Thyroid gland (tissue), 4 donors: ENCODE data around the gene GRB7.

ENCODE experiments used
- POLR2A ChIP-seq, 2 donors: fragments of 450-650 bp; IDR thresholded peaks; one replicate each; pipeline ENCODE4 v1.6.1; 2017; ENCODE audit warnings: antibody characterized with exemption in 2 of 2, mild to moderate bottlenecking in 2 of 2, moderate library complexity in 1 of 2
- TF ChIP-seq, protein P1 (sequence below), 6 experiments: fragments of 200-600 bp in 3 of 6; fragments of 450-650 bp in 3 of 6; sonication (generic) in 3 of 6; IDR thresholded peaks; one replicate each; pipeline ENCODE4 v1.5.1; 2016 to 2019; ENCODE audit warnings: antibody characterized with exemption in 6 of 6, mild to moderate bottlenecking in 2 of 6, inconsistent platforms in 1 of 6, moderate library complexity in 1 of 6

- TF ChIP-seq, protein P1, sequence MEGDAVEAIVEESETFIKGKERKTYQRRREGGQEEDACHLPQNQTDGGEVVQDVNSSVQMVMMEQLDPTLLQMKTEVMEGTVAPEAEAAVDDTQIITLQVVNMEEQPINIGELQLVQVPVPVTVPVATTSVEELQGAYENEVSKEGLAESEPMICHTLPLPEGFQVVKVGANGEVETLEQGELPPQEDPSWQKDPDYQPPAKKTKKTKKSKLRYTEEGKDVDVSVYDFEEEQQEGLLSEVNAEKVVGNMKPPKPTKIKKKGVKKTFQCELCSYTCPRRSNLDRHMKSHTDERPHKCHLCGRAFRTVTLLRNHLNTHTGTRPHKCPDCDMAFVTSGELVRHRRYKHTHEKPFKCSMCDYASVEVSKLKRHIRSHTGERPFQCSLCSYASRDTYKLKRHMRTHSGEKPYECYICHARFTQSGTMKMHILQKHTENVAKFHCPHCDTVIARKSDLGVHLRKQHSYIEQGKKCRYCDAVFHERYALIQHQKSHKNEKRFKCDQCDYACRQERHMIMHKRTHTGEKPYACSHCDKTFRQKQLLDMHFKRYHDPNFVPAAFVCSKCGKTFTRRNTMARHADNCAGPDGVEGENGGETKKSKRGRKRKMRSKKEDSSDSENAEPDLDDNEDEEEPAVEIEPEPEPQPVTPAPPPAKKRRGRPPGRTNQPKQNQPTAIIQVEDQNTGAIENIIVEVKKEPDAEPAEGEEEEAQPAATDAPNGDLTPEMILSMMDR (IDR thresholded peaks at IDR 0.05), result no peak
- no peak for TF ChIP-seq POLR2A (IDR thresholded peaks at IDR 0.05)
Measured at GRCh38 chr17:39709319-39709997, 28.3 kb upstream of the GRB7 start.
